Mammary epithelial cell (primary cell): Measurements from ENCODE around the gene NMT1.

Experiments used
- EZH2 ChIP-seq: IDR thresholded peaks from 2 replicates; pipeline ENCODE4 v1.6.1; 2012; ENCODE audit warnings: low read length, inconsistent platforms, borderline replicate concordance
- TF ChIP-seq, protein P1 (sequence below), 2 donors: IDR thresholded peaks in 1 of 2; conservative IDR thresholded peaks in 1 of 2; 2 replicates each; pipeline ENCODE4 v1.5.1; 2011 to 2012; ENCODE audit warnings: inconsistent platforms in 2 of 2, low read length in 2 of 2, mild to moderate bottlenecking in 2 of 2, control low read depth in 1 of 2, low read depth in 1 of 2; ENCODE audit not compliant: insufficient read depth in 1 of 2; ENCODE audit errors: extremely low read depth in 1 of 2

DNA sequence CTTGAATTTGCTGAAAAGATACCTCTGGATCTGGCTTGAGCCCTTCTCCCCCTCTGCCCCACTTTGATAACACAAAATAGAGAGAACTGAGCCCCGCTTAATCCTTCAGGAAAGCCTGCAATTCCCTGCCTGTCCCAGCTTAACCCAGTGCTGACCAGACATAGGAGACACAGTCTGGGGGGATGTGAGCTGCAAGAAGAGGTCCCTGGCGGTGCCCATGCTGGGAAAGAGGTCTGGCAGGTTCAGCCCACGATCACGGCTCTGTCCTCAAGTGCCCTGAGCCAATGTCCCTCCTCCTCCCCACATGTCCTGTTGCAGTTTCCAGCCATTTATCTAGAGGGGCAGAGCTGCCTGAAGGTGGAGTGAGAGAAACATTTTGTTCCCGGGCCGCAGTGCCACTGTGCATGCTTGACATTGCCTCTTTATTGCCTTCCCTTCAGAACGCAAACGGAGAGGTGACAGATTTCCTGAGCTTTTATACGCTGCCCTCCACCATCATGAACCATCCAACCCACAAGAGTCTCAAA is 42.2 kb downstream of the NMT1 start:
- TF ChIP-seq, protein P1, sequence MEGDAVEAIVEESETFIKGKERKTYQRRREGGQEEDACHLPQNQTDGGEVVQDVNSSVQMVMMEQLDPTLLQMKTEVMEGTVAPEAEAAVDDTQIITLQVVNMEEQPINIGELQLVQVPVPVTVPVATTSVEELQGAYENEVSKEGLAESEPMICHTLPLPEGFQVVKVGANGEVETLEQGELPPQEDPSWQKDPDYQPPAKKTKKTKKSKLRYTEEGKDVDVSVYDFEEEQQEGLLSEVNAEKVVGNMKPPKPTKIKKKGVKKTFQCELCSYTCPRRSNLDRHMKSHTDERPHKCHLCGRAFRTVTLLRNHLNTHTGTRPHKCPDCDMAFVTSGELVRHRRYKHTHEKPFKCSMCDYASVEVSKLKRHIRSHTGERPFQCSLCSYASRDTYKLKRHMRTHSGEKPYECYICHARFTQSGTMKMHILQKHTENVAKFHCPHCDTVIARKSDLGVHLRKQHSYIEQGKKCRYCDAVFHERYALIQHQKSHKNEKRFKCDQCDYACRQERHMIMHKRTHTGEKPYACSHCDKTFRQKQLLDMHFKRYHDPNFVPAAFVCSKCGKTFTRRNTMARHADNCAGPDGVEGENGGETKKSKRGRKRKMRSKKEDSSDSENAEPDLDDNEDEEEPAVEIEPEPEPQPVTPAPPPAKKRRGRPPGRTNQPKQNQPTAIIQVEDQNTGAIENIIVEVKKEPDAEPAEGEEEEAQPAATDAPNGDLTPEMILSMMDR (conservative IDR thresholded peaks at IDR 0.05 in 1 of 2, IDR thresholded peaks at IDR 0.05 in 1 of 2; ENCODE audit: extremely low read depth in 1 of 2, insufficient read depth in 1 of 2, low read depth in 1 of 2, low read length in 2 of 2): no peak
- TF ChIP-seq EZH2: no peak
